Endothelial cell of umbilical vein (primary cell): Measurements from ENCODE around the gene FGFR3.

Source experiments
- CTCF ChIP-seq, 2 donors: IDR thresholded peaks; 1 replicate in 1 of 2; 2 replicates in 1 of 2; pipeline ENCODE4 v1.5.1; 2011; ENCODE audit warnings: low read length in 2 of 2, mild to moderate bottlenecking in 2 of 2, moderate library complexity in 2 of 2, control low read depth in 1 of 2, inconsistent platforms in 1 of 2, low read depth in 1 of 2; ENCODE audit not compliant: insufficient read depth in 1 of 2; ENCODE audit errors: extremely low read depth in 1 of 2
- EZH2 ChIP-seq: IDR thresholded peaks from 2 replicates; pipeline ENCODE4 v1.6.1; 2012; ENCODE audit warnings: borderline replicate concordance, low read depth, mild to moderate bottlenecking, moderate library complexity, low read length, inconsistent platforms; ENCODE audit not compliant: severe bottlenecking
- JUN ChIP-seq: IDR thresholded peaks from 2 replicates; pipeline ENCODE4 v1.6.1; 2011; ENCODE audit warnings: borderline replicate concordance, low read depth; ENCODE audit not compliant: insufficient read length, insufficient read depth

DNA sequence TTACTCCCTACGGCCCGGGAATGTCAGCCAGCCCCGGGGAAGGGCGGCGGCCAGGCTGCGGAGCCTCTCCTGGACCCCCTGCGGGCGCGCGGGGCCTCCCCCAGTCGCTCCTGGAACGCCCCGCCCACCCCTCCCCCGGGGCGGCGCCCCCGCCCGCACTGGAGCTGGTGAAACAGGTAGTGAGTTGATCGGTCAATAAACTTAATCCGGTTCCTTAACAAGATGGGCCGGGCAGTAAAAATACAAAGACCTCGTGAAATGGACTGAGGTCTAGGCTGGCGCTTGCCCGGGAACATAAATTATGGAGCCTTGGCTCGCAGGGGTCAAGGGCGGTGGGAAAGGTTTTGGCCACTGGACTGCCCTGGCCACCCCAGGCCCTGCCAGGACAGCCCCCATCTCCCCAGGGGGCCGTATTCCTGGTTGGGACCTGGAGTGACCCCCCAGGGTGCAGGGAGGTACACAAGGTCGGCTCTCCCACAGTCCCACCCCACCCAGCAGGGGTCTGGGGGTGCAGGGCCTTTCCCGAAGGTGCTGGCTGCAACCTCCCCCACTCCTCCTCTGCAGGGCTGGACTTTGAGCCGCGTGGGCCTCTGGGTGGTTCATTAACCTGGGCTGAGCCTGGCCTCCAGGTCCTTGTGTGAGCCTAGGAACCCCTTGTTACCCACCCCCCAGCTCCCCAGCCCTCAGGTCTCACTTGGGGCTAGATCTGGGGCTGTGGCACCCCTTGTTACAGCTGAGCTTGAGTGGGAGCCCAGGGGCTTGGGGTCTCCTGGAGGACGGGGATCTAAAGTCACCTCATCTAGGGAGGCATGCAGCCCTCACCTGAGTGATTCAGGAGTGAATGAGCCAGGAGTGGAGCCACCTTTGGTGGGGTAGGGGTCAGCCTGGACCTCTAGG is 2.5 kb downstream of the FGFR3 start:
- TF ChIP-seq CTCF (IDR thresholded peaks at IDR 0.05; ENCODE audit: extremely low read depth in 1 of 2, insufficient read depth in 1 of 2, low read depth in 1 of 2, low read length in 2 of 2) (no peak), EZH2 (peak; percentile 11), JUN (no peak)
